NCI-H1092 treated with DMSO at 0.1 percent for 48 hours (cell line): Measurements from ENCODE around the gene STAC.
"Not testable (repeated sequence)": the region's sequence is repeated elsewhere in the genome, so short reads cannot be mapped to it uniquely, and the experiment has no call there.

ENCODE experiments used
- DNase-seq: peaks from one replicate; lab custom pipeline; 2025; lab: John Stamatoyannopoulos, UW

Gene STAC

DNA sequence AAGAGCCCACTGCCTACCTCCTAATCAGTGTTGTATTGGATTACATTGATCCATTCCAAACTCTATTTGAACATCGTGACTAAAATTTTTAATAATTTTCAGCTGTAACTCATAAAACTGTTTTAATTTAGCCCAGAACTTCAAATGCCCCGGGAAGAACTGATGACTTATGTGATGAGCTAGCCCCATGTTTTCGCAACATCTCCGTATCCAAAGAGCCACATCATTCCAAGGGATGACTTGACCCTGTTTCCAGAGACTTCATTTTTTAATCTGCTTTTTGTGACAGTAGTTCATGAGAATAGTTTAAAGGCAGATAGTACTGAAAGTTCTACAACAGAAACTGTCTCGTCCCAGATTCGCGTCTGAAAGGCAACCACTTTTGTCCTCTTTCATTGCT is 97.4 kb downstream of the STAC start:
- DNase-seq, result no peak

- DNase-seq, result no peak
Observed at GRCh38 chr3:36480911-36481648, 100.8 kb downstream of the STAC start.

DNA sequence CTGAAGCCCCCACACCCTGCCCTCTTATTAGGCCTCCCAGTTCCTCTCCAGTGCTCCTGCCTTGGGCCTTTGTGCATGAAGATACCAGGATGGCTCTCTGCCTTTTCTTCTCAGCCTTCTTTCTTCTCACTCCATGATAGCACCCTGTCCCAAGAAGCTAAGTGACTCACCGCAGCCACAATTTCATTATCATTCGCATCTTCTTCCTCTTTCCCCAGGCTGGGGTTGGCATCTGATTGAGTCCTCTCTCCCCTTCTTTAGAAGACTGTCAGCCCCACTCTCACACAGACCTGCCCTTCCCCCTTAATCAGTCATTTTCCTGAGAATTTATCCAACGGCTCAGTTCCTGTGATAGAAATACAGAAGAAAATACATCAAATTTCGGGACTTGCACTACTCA is 102.0 kb downstream of the STAC start:
- no peak for DNase-seq

- no peak for DNase-seq
Observed at GRCh38 chr3:36482880-36483279, 102.6 kb downstream of the STAC start.

- DNase-seq, result no peak
Observed at GRCh38 chr3:36483709-36484108, 103.4 kb downstream of the STAC start.

- DNase-seq, result no peak
Observed at GRCh38 chr3:36484386-36484785, 104.1 kb downstream of the STAC start.

DNA sequence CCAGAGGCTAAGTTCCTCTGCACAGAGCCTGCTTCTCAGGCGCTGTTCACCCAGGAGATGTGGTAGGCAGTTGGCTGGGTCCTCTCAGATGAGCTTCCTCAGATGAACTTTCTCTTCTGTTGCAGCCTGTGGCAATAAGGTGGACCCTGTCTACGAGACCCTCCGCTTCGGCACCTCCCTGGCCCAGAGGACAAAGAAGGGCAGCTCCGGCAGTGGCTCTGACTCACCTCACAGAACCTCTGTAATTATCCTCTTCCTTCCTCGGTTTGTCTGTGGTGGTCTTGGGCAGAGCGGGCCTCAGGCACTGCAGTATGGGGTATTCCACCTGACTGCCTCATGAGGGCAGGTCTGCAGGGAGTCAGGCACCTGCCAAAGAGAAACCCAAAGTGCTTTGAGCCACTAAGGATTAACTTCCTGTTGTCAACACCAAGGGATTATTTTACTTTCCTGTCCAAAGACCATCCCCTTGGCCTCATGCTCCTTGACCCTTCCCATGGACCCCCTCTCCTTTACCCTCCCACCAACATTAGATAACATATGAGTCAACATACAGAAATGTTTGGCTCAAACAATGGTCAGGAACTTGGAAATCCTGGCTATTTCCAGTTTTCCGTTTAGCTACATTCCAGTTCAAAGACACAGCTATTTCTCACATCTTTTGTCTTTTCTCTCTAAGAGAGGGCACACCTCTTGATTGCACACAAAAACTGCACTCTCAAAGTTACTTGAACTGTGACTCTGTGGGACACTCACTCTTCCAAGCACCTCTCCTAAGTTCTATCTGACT is 105.9 kb downstream of the STAC start:
- no peak for DNase-seq

- DNase-seq, result no peak
Observed at GRCh38 chr3:36487616-36488015, 107.3 kb downstream of the STAC start.

GRCh38 chr3:36488077-36488789 is 107.9 kb downstream of the STAC start:
- no peak for DNase-seq

DNA sequence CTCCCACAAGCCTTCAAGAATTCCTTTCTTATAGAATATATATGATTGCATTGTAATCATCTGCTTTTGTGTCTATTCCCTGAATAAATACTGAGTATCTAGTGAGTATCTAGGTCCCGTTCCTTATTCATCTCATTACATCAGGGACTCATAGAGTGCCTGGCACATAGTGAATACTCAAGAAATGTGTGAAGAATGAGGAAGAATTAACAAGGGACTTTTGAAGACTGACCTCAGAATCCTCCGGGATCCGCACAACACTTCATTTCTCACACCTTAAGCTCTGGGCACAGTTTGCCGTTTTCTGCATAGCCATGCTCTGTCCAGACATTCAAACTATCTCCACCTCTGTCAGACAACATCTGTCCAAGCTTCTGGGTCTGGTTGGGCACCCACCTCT is 108.8 kb downstream of the STAC start:
- no peak for DNase-seq

DNA sequence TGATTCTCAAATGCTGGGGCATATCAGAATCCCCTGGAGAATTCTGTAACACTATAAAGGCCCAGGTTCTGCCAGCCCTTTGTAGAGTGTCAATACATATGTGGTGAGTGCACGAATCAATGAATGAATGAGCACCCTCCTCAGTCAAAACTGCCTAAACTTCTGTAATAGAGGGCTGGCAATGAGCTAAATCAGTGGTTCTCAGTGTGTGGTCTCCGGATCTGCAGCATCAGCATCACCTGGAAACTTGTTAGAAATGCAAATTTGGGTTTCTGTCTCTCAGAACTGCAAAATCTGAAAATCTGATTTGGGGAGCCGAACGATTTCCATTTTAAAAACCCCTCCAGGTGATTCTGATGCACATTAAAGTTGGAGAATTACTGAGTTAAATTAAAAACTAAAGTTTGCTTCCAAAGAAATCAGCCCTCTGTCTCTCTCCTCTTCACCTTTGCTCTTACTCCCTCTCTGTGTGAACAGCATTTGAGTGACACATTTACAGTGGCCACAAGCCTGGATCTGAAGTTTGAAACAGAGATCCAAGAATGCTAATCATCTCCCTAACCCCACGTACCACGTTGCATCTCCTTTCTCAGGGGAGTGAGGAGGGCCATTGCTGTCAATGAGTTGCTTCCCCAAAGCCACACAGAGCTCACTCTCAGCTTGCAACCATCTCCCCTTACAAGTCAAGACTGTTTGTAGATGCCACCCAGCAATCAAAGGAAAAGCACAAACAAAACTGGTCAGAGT is 109.5 kb downstream of the STAC start:
- DNase-seq, result no peak

DNA sequence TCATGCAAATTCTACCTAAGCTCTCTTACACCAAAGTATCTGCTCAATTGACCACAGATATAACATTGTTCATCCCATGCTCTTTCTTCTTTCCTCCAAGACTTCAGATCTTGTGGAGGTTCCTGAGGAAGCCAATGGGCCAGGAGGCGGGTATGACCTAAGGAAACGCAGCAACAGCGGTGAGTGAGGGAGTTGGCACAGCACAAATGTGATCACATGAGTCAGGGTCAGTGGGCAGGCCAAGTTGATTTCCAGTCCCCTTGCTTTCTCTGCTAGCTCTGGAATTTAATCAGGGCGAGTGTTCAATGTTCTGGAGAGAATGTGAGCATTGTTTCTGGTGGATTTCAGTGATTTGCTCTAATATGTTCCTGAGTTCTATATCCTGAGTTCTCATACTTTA is 112.7 kb downstream of the STAC start:
- DNase-seq, result no peak

DNA sequence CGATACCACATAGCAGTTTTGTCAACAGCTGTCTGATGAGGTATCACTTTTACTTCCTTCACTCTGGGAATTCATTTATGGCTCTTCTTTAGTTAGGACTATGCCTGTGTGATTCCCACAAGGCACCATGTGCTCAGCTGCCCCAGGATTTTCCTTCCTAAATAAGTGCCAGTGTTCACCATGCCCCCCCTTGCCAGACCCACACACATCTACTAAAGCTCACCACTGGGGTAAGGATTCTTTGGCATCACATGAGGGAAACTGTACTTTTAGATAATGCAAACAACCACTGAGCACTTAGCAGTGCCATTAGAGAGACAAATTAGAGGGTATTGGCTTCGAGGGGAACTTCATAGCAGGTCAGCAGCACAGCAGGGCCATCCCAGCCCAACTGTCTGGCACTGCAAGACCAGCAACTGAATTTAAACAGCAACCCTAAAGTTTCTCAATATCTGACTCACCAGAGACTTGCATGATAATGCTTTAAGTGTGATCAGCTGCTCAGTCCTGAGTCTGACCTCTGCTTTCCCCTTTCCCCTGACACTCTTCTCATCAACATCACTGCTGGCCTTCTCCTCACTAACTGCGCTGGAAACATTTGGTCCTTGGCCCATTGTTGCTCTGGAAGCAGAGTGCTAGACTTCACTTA is 114.3 kb downstream of the STAC start:
- no peak for DNase-seq

GRCh38 chr3:36496684-36497633 is 116.7 kb downstream of the STAC start:
- DNase-seq, result no peak

- not testable (repeated sequence) for DNase-seq
Observed at GRCh38 chr3:36500053-36500452, 119.7 kb downstream of the STAC start.

- no peak for DNase-seq
Observed at GRCh38 chr3:36501616-36502015, 121.3 kb downstream of the STAC start.

DNA sequence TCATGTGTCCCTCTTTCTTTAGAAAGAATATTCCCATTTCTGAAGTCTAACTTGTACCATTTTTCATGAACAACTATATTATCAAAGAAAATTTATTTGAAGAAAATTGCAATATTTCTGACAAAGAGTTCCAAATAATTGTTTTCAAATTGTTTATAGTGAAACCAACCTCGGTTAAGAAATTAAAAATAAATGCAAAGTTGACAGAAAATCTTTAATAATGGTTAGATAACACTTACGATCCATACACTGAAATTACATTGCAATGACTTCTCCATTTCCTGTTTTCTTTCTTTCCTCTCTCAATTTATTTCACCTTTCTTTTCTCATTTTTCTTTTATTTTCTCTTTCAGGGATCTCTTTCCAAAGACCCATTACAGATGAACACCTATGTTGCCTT is 125.1 kb downstream of the STAC start:
- DNase-seq, result no peak

DNA sequence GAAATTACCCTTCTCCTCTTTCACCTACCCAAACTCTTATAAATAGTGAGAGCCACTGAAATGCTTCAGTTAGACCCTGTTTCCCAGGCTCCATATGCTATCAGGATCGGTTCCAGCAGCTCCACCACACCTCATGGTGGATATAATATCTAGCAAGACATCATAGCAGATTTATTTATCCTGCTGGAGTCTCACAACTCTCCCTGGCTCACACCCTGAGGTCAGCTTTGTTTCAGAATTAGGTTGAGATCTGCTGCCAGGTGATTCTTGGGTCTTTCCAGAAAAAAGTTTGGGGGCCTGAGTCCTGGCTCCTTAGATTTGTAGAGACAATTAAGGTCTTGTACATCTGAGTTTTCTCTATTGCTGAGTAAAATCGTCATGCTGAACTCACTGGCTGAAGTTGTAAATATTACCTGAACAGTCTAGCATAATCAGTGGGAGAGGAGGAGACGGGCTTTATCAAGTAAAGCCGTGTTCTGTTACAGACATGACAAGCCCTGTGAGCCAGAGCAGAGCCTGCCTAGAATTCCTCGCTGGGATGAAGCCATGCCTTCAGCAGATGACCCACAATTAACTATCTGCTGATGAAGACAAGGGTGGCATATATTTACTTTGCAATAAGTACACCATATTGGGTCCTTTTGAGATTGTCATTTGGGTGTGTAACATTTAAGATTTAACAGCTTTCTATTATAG is 131.6 kb downstream of the STAC start:
- no peak for DNase-seq

DNA sequence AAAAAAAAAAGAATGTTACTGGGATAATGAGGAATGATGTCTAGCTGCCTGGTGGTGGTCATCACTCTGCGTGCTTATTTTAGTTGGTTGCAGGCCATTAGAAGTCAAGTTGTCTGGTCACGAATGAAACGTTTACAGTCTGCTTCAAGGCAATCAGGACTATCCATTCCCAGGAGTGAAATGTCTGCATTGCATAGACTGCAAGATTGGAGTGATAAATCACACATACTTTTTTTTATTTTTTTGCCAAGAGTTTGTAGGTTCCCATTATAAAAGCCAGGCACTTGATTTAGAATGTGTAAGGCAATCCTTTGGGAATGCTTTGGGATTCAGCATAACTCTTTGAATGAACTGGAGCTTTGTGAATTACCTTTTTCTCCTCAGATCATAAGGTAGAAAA is 132.3 kb downstream of the STAC start:
- no peak for DNase-seq

DNA sequence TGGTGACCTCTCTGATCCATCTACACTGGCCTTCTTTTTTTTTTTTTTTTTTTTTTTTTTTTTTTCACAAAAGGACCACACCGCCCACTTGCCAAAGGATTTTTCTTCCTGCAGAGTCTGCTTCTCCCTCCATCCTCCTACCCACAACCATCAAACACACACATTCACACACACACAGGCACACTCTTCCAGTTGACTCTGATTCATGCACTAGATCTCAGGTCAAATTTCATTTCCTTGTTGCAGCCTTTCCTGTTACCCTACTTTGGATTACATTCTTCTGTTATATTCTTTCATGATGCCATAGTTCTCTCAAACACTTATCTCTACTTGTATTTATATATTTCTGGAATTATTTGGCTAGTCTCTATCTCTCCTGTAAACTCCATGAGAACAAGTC is 133.9 kb downstream of the STAC start:
- DNase-seq, result no peak
